Tracheal epithelial cell (primary cell): ENCODE data around the gene TCHP. TPM values are rescaled to one million over a fixed set of nuclear protein-coding genes. Genes with fewer than 3 reads are reported as not detected.

Experiments
- total RNA-seq: library from RNA; depleted of rRNA; stranded (reverse); fragments of >200 nt; gene quantifications from 2 replicates; pipeline ENCODE4 v1.2.1, GENCODE V29; 2014

Gene TCHP, protein sequence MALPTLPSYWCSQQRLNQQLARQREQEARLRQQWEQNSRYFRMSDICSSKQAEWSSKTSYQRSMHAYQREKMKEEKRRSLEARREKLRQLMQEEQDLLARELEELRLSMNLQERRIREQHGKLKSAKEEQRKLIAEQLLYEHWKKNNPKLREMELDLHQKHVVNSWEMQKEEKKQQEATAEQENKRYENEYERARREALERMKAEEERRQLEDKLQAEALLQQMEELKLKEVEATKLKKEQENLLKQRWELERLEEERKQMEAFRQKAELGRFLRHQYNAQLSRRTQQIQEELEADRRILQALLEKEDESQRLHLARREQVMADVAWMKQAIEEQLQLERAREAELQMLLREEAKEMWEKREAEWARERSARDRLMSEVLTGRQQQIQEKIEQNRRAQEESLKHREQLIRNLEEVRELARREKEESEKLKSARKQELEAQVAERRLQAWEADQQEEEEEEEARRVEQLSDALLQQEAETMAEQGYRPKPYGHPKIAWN
- total RNA-seq: 7.9 and 9.4 TPM in 2 replicates

DNA sequence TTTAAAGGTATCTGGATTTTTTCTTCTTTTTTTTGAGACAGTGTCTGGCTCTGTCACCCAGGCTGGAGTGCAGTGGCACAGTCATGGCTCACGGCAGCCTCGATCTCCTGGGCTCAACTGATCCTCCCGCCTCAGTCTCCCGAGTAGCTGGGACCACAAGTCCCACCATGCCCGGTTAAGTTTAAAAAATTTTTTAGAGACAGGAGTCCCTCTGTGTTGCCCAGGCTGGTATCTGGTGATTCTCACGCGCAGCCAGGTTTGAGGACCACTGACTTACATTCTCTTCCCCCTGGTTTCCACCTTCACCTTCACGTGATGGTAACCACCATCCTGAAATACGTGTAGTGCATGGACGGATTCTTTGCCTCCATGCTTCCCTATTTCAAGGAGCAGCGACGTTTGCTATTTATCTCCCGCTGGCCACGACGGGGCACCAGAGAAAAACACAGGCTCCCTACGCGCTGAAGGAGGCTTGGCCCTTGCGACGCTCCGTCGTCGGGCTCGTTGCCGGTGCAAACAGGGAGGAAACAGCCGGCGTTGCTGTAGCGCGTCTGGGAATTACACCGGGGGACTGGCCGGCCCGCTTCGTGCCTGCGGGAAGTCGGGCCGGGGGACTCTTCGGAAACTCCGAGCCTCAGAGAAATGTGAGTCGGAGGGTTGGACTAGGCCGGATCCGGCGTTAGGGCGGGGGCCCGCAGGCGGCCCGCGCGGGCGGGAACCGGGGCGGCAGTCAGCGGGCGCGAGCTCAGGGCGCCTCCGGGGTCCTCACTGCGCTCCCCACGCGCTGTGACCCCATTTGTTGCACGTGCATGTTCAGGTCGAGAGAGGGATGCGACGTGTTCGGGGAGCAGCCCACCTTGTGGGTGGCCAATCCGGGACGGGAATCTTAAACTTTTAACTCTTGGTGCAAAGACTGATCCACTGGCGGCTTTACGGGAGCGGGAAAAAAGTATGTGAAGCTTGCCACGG is at the start of gene TCHP:
TSS of gene TCHP (plus strand) at position 492 of the 969 bp plus-strand sequence. CDS start 2,753 bp downstream, outside the sequence.

GRCh38 chr12:109880043-109880931 is 19.8 kb upstream of the TCHP start, which contains the start of gene GLTP:
Gene GLTP, minus strand, starts transcription at chr12:109880541. Its CDS starts 167 bp downstream, at chr12:109880374.

Other genes with a start within 250 kb of the TCHP start
- gene FAM222A, start 186.4 kb upstream of the TCHP start, total RNA-seq: under 0.01 and 0.24 TPM in 2 replicates
- gene TRPV4, start 66.9 kb upstream of the TCHP start, total RNA-seq: 0.72 and 1.7 TPM in 2 replicates
- gene GLTP, start 19.7 kb upstream of the TCHP start, total RNA-seq: 193 and 230 TPM in 2 replicates
- gene GIT2, start 96.1 kb downstream of the TCHP start, total RNA-seq: 20.5 and 23.2 TPM in 2 replicates
- gene ANKRD13A, start 99.2 kb downstream of the TCHP start, total RNA-seq: 55.2 and 94.2 TPM in 2 replicates
- gene C12orf76, start 148.2 kb downstream of the TCHP start, total RNA-seq: 16.2 and 25.8 TPM in 2 replicates
- gene IFT81, start 224.1 kb downstream of the TCHP start, total RNA-seq: 8.1 and 10.1 TPM in 2 replicates